DMS114 treated with DMSO at 0.1 percent for 48 hours (cell line): Measurements from ENCODE around the gene YOD1.

Experiments used
- DNase-seq: peaks from one replicate; lab custom pipeline; 2025; ENCODE audit not compliant: unreplicated experiment; lab: John Stamatoyannopoulos, UW

The YOD1 gene

DNA sequence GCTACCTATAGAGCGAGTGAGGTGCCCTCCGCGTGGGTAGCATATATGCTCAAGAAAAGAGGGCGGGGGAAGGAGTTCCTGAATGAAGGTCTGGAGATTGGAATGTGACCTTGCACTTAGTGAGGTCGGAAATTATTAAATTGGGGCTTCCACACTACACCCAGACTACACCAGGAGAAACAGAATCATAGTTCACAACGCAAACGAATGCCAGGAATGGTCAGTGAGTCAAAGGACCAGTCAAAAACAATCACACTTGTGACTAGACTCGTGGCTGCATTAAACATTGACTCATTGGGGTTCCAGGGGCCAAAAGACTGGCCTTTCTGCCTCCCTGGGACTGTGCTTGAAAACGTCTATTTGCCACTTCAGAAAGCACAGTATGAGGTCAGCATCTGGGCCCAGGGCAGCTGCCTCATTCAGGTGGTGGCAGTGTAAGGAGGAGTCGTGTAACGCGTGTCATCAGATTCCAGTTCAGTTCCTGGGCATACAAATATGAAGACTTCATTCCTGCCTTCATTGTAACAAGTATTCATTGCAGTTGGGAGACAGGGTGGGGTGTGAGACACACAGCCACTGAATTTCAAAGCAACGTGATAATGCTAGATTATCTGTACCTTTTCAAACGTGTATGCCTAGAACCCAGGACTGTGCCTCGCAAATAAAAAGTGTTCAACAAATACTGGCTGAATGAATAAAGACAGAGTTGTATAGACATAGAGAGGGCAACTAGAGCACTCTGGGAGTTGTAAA is at the start of gene YOD1:
Gene YOD1 (minus strand): TSS at position 18 of the 753 bp plus-strand sequence. CDS start 178 bp downstream, outside the sequence.
- DNase-seq = no peak

DNA sequence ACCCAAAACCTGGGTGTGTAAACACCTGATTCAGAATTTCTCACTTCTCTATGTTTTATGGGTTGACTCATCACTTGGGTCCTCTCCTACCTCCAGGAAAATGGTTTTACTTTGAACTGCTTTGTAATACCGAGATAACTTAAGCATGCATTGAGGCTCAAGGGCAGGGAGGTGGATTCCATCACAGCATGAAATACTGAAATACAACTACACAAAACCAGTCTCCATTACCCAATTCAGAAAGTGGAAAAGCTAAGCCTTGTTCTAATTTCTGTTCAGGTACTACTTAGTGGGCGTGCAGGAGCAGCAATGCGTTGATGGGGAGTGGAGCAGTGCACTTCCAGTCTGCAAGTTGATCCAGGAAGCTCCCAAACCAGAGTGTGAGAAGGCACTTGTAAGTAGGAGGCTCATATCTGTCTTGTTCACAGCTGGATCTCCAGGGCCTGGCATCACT is 46.9 kb upstream of the YOD1 start:
- DNase-seq = no peak

- DNase-seq = no peak
These were observed 42.9 kb upstream of the YOD1 start for GRCh38 chr1:207093944-207094343.

- no peak for DNase-seq
These were observed 40.3 kb upstream of the YOD1 start for GRCh38 chr1:207091200-207091908.

- DNase-seq = no peak
These were observed 38.8 kb upstream of the YOD1 start for GRCh38 chr1:207089627-207090355.

DNA sequence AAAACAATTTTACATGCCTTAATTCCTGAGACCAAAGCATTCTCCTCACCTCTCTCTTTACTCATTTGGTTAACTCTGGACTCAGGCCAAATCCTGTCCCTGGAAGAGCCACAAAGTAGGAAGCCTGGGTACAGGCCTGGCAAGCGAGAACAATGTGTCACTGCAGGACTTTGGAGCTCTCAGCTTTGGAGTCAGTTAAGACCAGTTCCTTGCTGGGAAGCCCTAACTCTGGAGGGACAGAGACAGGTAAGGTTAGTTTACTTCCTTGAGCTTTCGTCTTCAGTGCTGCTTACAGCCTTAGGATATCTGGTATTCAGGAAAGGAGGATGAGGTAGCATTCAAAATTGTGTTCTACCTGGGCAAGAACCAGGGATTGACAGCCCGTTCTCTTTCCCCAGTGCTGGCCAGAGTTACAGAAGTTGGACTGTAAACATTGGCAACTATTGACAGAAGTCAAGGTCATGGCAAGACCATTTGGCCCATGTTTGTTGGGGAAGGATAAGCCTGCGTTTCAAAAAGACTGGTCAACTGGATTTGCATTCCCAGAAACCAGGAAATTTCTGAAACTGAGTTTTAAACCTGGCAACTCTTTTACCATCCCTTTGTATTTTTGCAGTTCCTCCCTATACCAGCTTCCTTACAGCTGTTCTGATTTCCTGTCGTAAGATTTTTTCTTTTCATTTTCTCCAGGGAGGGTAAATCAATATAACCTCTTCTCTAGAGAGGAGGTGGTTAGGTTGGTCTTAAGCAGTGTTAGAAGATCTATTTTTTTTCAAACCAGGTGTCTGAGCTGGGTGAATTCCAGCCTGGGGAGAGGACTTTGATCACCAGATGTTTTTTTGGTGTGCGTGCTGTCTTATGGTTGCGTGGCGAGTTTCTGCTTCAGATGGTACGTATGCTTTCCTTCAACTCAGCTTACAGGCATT is 38.0 kb upstream of the YOD1 start, which contains the start of gene C4BPB:
Gene C4BPB (plus strand): TSS at position 160 of the 926 bp plus-strand sequence. CDS start 672 bp downstream, at position 832.
- DNase-seq = no peak

DNA sequence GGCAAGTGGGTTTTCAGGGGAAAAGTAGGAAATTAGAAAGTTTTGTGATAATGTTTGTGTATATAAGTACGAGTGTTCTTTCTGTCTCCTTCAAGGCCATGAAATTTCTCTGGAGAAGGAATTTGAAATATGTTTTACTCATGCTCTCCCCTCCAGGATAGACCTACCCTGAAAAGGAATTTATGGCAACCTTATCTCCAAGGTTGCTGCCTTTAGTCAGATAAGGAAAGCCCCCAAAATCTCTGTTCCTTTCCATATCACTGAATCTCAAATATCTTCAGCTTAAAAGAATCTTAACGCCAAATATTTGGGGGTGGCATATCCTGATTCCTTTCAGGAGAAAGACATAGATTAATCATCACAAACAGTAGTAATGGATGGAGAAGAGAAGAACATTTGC is 37.2 kb upstream of the YOD1 start:
- no peak for DNase-seq

DNA sequence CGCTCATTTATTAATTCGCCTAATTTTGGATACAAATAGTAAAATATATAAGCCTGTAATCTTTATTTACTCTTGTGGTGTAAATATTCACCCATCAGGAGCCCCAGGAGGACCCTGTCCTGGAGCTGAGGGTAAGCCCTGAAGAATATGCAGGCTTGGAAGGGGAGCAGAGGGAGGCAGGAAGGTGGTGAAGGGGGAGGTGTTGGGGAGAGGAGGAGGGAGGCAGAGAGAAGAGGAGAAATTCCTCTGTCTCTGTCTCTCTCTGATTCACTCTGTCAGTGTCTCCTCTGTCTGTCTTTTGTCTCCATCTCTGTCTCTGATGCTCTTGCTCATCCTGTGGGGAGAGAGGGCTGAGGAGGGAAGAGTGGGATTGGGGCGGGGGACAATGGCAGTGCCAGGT is 34.9 kb upstream of the YOD1 start:
- no peak for DNase-seq

DNA sequence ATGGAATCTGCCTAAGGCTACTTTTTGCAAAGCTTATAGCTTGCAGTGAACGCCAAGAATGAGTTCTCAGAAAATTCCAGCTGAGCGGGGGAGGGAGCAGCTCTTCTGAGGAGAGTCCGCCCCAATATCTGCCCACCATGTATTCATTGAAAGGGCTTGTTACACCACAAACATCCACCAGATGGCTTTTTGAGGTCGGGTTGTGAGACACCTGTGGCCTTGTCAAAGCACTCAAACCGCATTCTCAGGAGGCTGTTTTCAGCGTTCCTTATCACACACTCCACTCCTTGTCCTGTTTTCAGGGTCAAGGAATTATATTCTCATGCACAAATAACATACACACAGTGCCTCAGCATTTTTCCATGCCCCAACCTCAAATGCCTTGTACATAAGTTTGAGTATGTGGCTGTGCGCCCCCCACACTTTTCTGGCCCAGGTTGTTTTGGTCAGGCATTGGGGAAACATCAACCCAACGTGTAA is 33.7 kb upstream of the YOD1 start:
- DNase-seq = peak; percentile 24

- DNase-seq = no peak
These were observed 33.2 kb upstream of the YOD1 start for GRCh38 chr1:207084232-207084631.

DNA sequence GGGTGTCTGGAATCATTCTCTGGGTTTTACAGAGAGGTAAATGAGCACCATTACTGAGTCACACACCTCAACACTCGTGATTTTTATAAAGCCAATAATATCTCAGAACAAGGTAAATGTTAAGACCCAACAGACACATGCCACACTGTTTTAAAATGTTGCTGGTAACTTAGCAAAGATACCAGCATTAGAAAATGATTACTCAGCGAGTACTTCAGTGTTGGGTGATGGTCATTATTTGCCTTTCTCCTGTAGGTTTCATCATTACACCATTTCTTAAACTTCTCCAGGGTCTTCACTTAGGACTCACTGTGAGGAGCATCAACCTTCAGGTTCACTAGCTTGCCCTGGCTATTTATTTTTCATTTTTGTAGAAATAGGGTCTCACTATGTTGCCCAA is 30.8 kb upstream of the YOD1 start:
- no peak for DNase-seq

- no peak for DNase-seq
These were observed 30.1 kb upstream of the YOD1 start for GRCh38 chr1:207081088-207081487.

DNA sequence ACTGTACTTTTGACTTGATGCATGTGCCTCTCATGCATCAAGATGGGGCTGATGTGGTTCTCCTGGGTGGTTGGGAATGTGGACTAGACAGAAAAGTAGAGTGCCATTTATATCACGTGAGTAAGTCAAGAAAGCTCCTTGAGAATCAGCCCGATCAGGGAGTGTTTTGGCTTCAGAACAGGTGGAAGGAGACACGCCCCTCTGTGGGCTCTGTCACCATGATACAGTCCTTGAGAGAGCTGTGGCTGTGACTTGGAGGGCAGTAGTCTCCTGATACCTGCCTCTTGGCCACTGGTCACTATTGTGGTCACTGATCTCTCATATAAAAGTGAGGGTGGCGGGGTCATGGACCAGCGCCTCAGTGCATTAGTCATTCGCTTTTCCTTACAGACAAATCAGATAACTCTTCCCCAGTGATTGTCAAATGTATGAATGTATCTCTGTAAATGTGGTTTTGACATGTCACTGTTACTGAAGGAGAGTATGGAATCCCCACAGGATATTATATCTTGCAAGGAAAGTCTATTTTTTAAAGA is 28.8 kb upstream of the YOD1 start:
- DNase-seq = no peak

DNA sequence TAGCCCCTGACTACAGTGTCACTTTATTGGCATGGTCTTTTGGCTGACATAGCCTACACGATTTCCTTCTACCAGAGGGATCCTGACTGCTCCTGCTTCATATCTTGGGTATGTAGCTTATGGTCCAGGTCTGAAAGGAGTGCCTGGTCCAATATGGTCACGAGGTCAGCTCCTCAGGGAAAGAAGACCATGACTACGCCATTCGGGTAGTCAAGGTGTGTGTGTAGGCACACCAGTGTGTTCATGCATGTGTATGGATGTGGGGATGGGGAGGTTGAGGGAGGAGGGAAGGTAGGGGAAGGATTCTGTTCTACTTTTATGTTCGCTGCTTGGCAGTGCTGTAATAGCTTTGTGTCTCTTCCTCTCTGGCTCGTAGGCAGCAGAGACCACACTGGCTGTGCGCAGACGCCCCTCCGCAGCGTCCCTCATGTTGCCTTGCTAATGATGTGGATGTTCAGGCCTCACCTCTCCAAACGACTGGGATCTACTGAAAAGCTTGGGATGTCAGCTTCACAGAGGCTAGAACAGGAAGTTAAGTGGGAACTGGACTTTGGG is 27.6 kb upstream of the YOD1 start:
- no peak for DNase-seq

- peak; percentile 50 for DNase-seq
These were observed 26.7 kb upstream of the YOD1 start for GRCh38 chr1:207077470-207078377.

- no peak for DNase-seq
These were observed 26.0 kb upstream of the YOD1 start for GRCh38 chr1:207077012-207077411.

DNA sequence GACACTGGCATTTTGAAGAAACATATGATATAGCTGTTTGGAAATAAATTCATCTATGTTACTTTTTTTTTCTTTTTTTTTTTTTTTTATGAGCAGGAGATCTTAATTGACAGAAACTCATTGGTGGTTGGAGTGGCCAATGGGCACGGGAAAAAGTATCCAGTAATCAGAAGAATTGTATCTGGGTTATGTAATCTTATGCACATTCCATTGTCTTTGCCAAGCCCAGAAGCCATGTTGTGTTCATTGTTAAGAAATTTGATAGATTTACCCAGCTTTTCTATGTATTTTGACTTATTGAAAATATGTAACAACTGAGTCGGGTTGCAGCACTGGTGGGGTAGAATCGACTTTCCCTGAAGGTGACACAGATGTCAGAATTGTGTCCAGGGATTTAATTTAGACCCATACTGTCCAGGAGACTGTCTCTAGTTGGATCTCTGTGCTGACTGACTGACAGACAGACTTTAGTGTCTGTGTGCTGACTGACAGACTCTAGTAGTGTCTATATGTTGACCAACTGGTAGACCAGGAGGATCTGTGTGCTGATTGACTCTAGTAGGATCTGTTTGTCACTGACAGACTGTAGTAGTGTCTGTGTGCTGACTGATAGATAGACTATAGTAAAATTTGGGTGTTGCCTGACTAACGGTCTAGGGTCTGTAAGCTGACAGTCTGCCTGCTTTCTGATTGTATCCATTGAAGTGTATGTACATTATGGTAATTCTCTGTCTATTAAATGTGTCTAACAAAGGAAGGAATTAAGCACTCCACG is 25.4 kb upstream of the YOD1 start:
- no peak for DNase-seq
